H9 (cell line): Measurements from ENCODE around the gene LGALS3. TPM values are rescaled to one million over a fixed set of nuclear protein-coding genes. Genes with fewer than 3 reads are reported as not detected.

Experiments
- DNase-seq: peaks from one replicate; pipeline ENCODE4 v3.0.0-alpha.2; 2017
- H2AFZ ChIP-seq: one replicate; pipeline ENCODE4 v1.6.1; 2013; ENCODE audit warnings: mild to moderate bottlenecking, low read length, control low read depth, moderate library complexity
- H2AK5ac ChIP-seq: 2 replicates; pipeline ENCODE4 v1.6.1; 2013; ENCODE audit warnings: low read length, control low read depth, mixed read lengths; ENCODE audit not compliant: insufficient read length
- H2BK120ac ChIP-seq: one replicate; pipeline ENCODE4 v1.6.1; 2013; ENCODE audit warnings: low read depth, mild to moderate bottlenecking, low read length, control low read depth, inconsistent platforms; ENCODE audit not compliant: poor library complexity, severe bottlenecking
- H2BK12ac ChIP-seq: 2 replicates; pipeline ENCODE4 v1.6.1; 2013; ENCODE audit warnings: low read length, control low read depth, mixed read lengths, low read depth; ENCODE audit not compliant: insufficient read length
- H2BK15ac ChIP-seq: 2 replicates; pipeline ENCODE4 v1.6.1; 2013; ENCODE audit warnings: low read depth, low read length, control low read depth
- H2BK20ac ChIP-seq: one replicate; pipeline ENCODE4 v1.6.1; 2013; ENCODE audit warnings: low read depth, mild to moderate bottlenecking, low read length, control low read depth, inconsistent platforms; ENCODE audit not compliant: poor library complexity, severe bottlenecking
- H2BK5ac ChIP-seq: 2 replicates; pipeline ENCODE4 v1.6.1; 2013; ENCODE audit warnings: low read length, control low read depth, mixed read lengths; ENCODE audit not compliant: insufficient read length
- H3K14ac ChIP-seq: 2 replicates; pipeline ENCODE4 v1.6.1; 2013; ENCODE audit warnings: low read length, control low read depth; ENCODE audit not compliant: insufficient read depth
- H3K18ac ChIP-seq: 2 replicates; pipeline ENCODE4 v1.6.1; 2013; ENCODE audit warnings: low read depth, mild to moderate bottlenecking, mixed read lengths, low read length, control low read depth; ENCODE audit not compliant: insufficient read length
- H3K23ac ChIP-seq: 2 replicates; pipeline ENCODE4 v1.6.1; 2013; ENCODE audit warnings: low read length, control low read depth, mixed read lengths, low read depth; ENCODE audit not compliant: insufficient read length
- H3K23me2 ChIP-seq: 2 replicates; pipeline ENCODE4 v1.6.1; 2013; ENCODE audit warnings: low read depth, mild to moderate bottlenecking, mixed read lengths, low read length, control low read depth; ENCODE audit not compliant: insufficient read length, poor library complexity, severe bottlenecking
- H3K27ac ChIP-seq: 2 replicates; pipeline ENCODE4 v1.5.1; 2013; ENCODE audit warnings: low read length, control low read depth, mixed read lengths, low read depth; ENCODE audit not compliant: insufficient read length
- H3K27me3 ChIP-seq: 2 replicates; pipeline ENCODE4 v1.6.1; 2013; ENCODE audit warnings: low read length, control low read depth, inconsistent platforms; ENCODE audit not compliant: insufficient read depth
- H3K4ac ChIP-seq: 2 replicates; pipeline ENCODE4 v1.6.1; 2013; ENCODE audit warnings: low read depth, mild to moderate bottlenecking, control low read depth, inconsistent platforms, low read length, moderate library complexity
- H3K4me1 ChIP-seq: 2 replicates; pipeline ENCODE4 v1.6.1; 2013; ENCODE audit warnings: low read length, control low read depth, inconsistent platforms; ENCODE audit not compliant: insufficient read depth
- H3K4me2 ChIP-seq: 2 replicates; pipeline ENCODE4 v1.6.1; 2013; ENCODE audit warnings: low read length, control low read depth, mixed read lengths; ENCODE audit not compliant: insufficient read length, insufficient read depth
- H3K56ac ChIP-seq: 2 replicates; pipeline ENCODE4 v1.6.1; 2013; ENCODE audit warnings: low read depth, mild to moderate bottlenecking, mixed read lengths, low read length, control low read depth; ENCODE audit not compliant: insufficient read length
- H3K79me1 ChIP-seq: 2 replicates; pipeline ENCODE4 v1.6.1; 2013; ENCODE audit warnings: low read depth, mild to moderate bottlenecking, moderate library complexity, low read length, control low read depth, inconsistent platforms; ENCODE audit not compliant: insufficient read depth, poor library complexity, severe bottlenecking
- H3K79me2 ChIP-seq: 2 replicates; pipeline ENCODE4 v1.6.1; 2013; ENCODE audit warnings: low read length, control low read depth, inconsistent platforms; ENCODE audit not compliant: insufficient read depth
- H3K9ac ChIP-seq: 2 replicates; pipeline ENCODE4 v1.6.1; 2013; ENCODE audit warnings: low read length, control low read depth, mixed read lengths; ENCODE audit not compliant: insufficient read length; ENCODE audit errors: extremely low read depth
- H3K9me3 ChIP-seq: one replicate; pipeline ENCODE4 v1.6.1; 2013; ENCODE audit warnings: low read depth, low read length, inconsistent platforms; ENCODE audit not compliant: control insufficient read depth
- H3T11ph ChIP-seq: one replicate; pipeline ENCODE4 v1.6.1; 2013; ENCODE audit warnings: mild to moderate bottlenecking, low read length, control low read depth, inconsistent platforms
- H4K20me1 ChIP-seq: one replicate; pipeline ENCODE4 v1.6.1; 2013; ENCODE audit not compliant: control insufficient read depth, insufficient read length, insufficient read depth
- H4K5ac ChIP-seq: 2 replicates; pipeline ENCODE4 v1.6.1; 2013; ENCODE audit warnings: low read depth, mild to moderate bottlenecking, mixed read lengths, low read length, control low read depth; ENCODE audit not compliant: insufficient read length
- H4K8ac ChIP-seq: replicated peaks from 2 replicates; pipeline ENCODE4 v1.6.1; 2013; ENCODE audit warnings: low read length, control low read depth, mixed read lengths, low read depth; ENCODE audit not compliant: insufficient read length
- H4K91ac ChIP-seq: 2 replicates; pipeline ENCODE4 v1.6.1; 2013; ENCODE audit warnings: low read depth, mild to moderate bottlenecking, moderate library complexity, mixed read lengths, low read length, control low read depth; ENCODE audit not compliant: insufficient read length
- H3K27ac Mint-ChIP-seq, 3 experiments: 2 replicates in 2 of 3; 3 replicates in 1 of 3; pipeline ENCODE4 v1.8.0; 2020 to 2021; ENCODE audit warnings: mixed read lengths in 3 of 3, mild to moderate bottlenecking in 1 of 3, moderate library complexity in 1 of 3
- H3K27me3 Mint-ChIP-seq: 2 replicates; pipeline ENCODE4 v1.8.0; 2021; ENCODE audit warnings: low read depth, mild to moderate bottlenecking, moderate library complexity, mixed read lengths
- H3K36me3 Mint-ChIP-seq, 3 experiments: 2 replicates in 2 of 3; 3 replicates in 1 of 3; pipeline ENCODE4 v1.8.0; 2020 to 2021; ENCODE audit warnings: low read depth in 3 of 3, mixed read lengths in 3 of 3; ENCODE audit not compliant: insufficient read depth in 1 of 3
- H3K4me1 Mint-ChIP-seq, 2 experiments: 2 replicates each; pipeline ENCODE4 v1.8.0; 2020; ENCODE audit warnings: mixed read lengths in 2 of 2
- H3K4me3 Mint-ChIP-seq, 2 experiments: 2 replicates in 1 of 2; 3 replicates in 1 of 2; pipeline ENCODE4 v1.8.0; 2020 to 2021; ENCODE audit warnings: mild to moderate bottlenecking in 2 of 2, mixed read lengths in 2 of 2, moderate library complexity in 1 of 2
- H3K9me3 Mint-ChIP-seq, 2 experiments: 2 replicates in 1 of 2; 3 replicates in 1 of 2; pipeline ENCODE4 v1.8.0; 2020; ENCODE audit warnings: mild to moderate bottlenecking in 2 of 2, mixed read lengths in 2 of 2, moderate library complexity in 1 of 2
- CTCF ChIP-seq: fragments of 200-600 bp; sonication (generic); conservative IDR thresholded peaks from 3 replicates; pipeline ENCODE4 v1.8.0; 2021; ENCODE audit warnings: antibody characterized with exemption, mild to moderate bottlenecking
- WGBS: extraction: QIAGEN DNeasy Blood & Tissue Kit; methylation state at CpG from one replicate; pipeline ENCODE4 v1.1.7; 2013; ENCODE audit warnings: missing lambda C conversion rate, low lambda C conversion rate, mixed read lengths; ENCODE audit not compliant: insufficient read length; ENCODE audit errors: extremely low coverage; 5-methylcytosine and 5-hydroxymethylcytosine counted together
- total RNA-seq: library from RNA; stranded (reverse); gene quantifications from 2 replicates; pipeline ENCODE4 v1.2.1, GENCODE V29; 2021

LGALS3 gene
- total RNA-seq, 1 experiment from 2014 or later: 4.0 TPM

GRCh38 chr14:55131370-55132137, 2.5 kb downstream of the LGALS3 start:
- Histone ChIP-seq H3K4me1 (no peaks in the 10 kb centered on the region), H2BK20ac (no peak overlapping the region), H4K91ac (no peak overlapping the region), H2AK5ac (no peak overlapping the region), H2BK15ac (no peak overlapping the region), H4K20me1 (no peaks in the 10 kb centered on the region), H3K27ac (no peak overlapping the region), H2BK120ac (no peak overlapping the region), H3K4ac (no peak overlapping the region), H2BK5ac (no peak overlapping the region), H3K23me2 (peaks cover 12% of the 10 kb centered on the region), H4K5ac (no peak overlapping the region), H2AFZ (no peak overlapping the region), H2BK12ac (no peak overlapping the region), H3K4me2 (no peak overlapping the region), H3T11ph (no peak overlapping the region), H3K23ac (no peak overlapping the region), H4K8ac (no peak overlapping the region), H3K18ac (no peak overlapping the region), H3K14ac (no peak overlapping the region; the same call in 1 of the 2 replicates), H3K9me3 (no peaks in the 10 kb centered on the region), H3K79me2 (no peaks in the 10 kb centered on the region), H3K56ac (no peak overlapping the region), H3K27me3 (peaks cover 6% of the 10 kb centered on the region; the same call in 1 of the 2 replicates), H3K79me1 (no peaks in the 10 kb centered on the region), H3K9ac (no peak overlapping the region)
- DNase-seq: no peak
- no peak overlapping the region for H3K4me3 Mint-ChIP-seq
- H3K36me3 Mint-ChIP-seq: no peaks in the 10 kb centered on the region
- peaks cover 5 to 9% of the 10 kb centered on the region in 2 experiments for H3K4me1 Mint-ChIP-seq
- H3K27me3 Mint-ChIP-seq: peaks cover 48% of the 10 kb centered on the region
- no peaks in the 10 kb centered on the region for H3K9me3 Mint-ChIP-seq
- no peak for TF ChIP-seq CTCF
- no CpG with 5 or more reads among the region's 7 CpGs for WGBS
- H3K27ac Mint-ChIP-seq: no peak overlapping the region
